Small intestine (tissue), 7 donors: Measurements from ENCODE around the gene NDE1. TPM values are rescaled to one million over a fixed set of nuclear protein-coding genes. Genes with fewer than 3 reads are reported as not detected.

Experiments
- DNase-seq, 2 donors: peaks; one replicate each; pipeline versions ENCODE4 v3.0.0 to v3.0.0-alpha.2; 2013
- FAIRE-seq: peaks from 2 replicates; lab custom pipeline; 2012; peaks lifted over from hg19 to GRCh38; lab: Jason Lieb, UNC
- H3K27ac ChIP-seq, 3 donors: one replicate each; pipeline ENCODE4 v1.5.1; 2013; ENCODE audit warnings: low read length in 2 of 3, mild to moderate bottlenecking in 2 of 3, control low read depth in 1 of 3, inconsistent platforms in 1 of 3, low read depth in 1 of 3, moderate library complexity in 1 of 3
- H3K27me3 ChIP-seq, 3 donors: one replicate each; pipeline ENCODE4 v1.6.1; 2013; ENCODE audit warnings: low read length in 3 of 3, inconsistent platforms in 1 of 3; ENCODE audit not compliant: control insufficient read depth in 3 of 3, insufficient read depth in 3 of 3
- H3K36me3 ChIP-seq, 3 donors: one replicate each; pipeline ENCODE4 v1.6.1; 2013; ENCODE audit warnings: low read length in 3 of 3, inconsistent platforms in 1 of 3, low read depth in 1 of 3, mild to moderate bottlenecking in 1 of 3, moderate library complexity in 1 of 3; ENCODE audit not compliant: control insufficient read depth in 3 of 3, insufficient read depth in 2 of 3
- H3K4me1 ChIP-seq, 3 donors: one replicate each; pipeline ENCODE4 v1.6.1; 2013; ENCODE audit warnings: low read length in 2 of 3, inconsistent platforms in 1 of 3, low read depth in 1 of 3, mild to moderate bottlenecking in 1 of 3, moderate library complexity in 1 of 3; ENCODE audit not compliant: control insufficient read depth in 3 of 3, insufficient read depth in 2 of 3
- H3K4me3 ChIP-seq, 3 donors: one replicate each; pipeline ENCODE4 v1.5.1; 2013; ENCODE audit warnings: low read length in 3 of 3, control low read depth in 1 of 3, inconsistent platforms in 1 of 3, low read depth in 1 of 3, mild to moderate bottlenecking in 1 of 3, moderate library complexity in 1 of 3
- H3K9me3 ChIP-seq, 2 donors: one replicate each; pipeline ENCODE4 v1.6.1; 2013; ENCODE audit warnings: low read depth in 1 of 2, low read length in 1 of 2; ENCODE audit not compliant: control insufficient read depth in 2 of 2, insufficient read depth in 1 of 2
- WGBS, 3 donors: extraction: QIAGEN DNeasy Blood & Tissue Kit; methylation state at CpG; one replicate each; pipeline ENCODE4 v1.1.7; 2013; 5-methylcytosine and 5-hydroxymethylcytosine counted together
- polyA plus RNA-seq, 4 donors: library from polyadenylated mRNA; stranded (reverse) in 3 of 4; unstranded in 1 of 4; fragments of 200-250 nt in 3 of 4; fragments of 120-200 nt in 1 of 4; gene quantifications; one replicate each; pipeline versions ENCODE4 v1.2.1 to v1.2.3, GENCODE V29; 2013
- donor health status: healthy with polysubstance abuse.
- donor health status: control.
- donor health status: control.
- donor health status: Bipolar disorder and iron deficiency.
- donor health status: healthy.

NDE1 gene
- polyA plus RNA-seq, 4 donors = 5.8 to 21.7 (median 14.4) TPM

DNA sequence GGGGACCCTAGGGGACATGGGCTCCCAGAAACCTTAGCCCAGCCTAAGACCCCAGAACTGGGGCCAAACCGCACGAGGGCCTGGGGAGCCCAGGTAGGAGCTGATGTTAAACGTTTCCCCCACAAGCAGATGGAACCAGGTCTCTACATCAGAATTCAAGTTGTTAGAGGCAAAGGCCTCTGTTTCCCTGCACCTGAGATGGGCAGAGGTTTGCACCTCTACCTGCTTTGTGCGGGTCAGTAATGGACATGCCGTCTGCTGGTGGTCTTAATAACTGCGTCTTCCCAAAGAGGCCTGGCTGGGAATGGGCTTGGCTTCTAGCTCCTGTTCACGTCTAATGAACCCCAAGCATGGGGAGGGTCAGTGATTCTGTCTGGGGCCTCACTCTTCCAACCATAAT lies 79.1 kb downstream of the NDE1 start:
- peaks cover 2 to 25% (median 3%) of the 10 kb centered on the region in 3 donors for H3K36me3 ChIP-seq
- no peak for FAIRE-seq
- no peak overlapping the region for H3K4me3 ChIP-seq
- no peak overlapping the region for H3K27ac ChIP-seq
- H3K27me3 ChIP-seq = no peaks in the 10 kb centered on the region
- H3K4me1 ChIP-seq = no peaks in the 10 kb centered on the region
- no peaks in the 10 kb centered on the region for H3K9me3 ChIP-seq
- 92 to 95% (median 95%) methylated on average over 7 of the region's 7 CpGs for WGBS, 3 donors
- DNase-seq = no peak

GRCh38 chr16:15732416-15732815 lies 82.4 kb downstream of the NDE1 start:
- Histone ChIP-seq H3K4me1 (no peaks in the 10 kb centered on the region), H3K36me3 (peaks cover 0 to 19% (median 0%) of the 10 kb centered on the region in 3 donors), H3K27ac (no peak overlapping the region), H3K9me3 (no peaks in the 10 kb centered on the region), H3K4me3 (no peak overlapping the region), H3K27me3 (no peaks in the 10 kb centered on the region)
- DNase-seq = no peak
- no peak for FAIRE-seq
- WGBS, 3 donors = 89 to 96% (median 90%) methylated on average over 6 of the region's 6 CpGs

DNA sequence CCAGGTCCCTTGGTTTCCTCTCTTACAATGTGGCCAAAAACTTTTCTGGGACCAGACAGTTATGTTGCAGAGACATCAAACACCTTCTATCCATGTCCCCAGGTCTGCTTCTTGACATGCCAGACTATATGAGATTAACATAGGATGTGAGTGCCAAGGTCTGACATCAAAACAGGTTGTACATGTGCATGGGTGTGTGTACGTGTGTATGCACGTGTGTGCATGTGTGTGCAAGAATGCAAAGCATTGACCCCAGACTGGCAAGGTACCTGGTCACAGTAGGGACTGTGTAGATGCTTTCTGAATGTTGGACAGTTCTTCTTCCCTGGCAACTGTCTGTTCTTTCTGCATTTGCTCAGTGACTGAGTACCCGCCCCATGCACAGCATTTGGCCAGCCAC lies 85.6 kb downstream of the NDE1 start:
- FAIRE-seq = no peak

GRCh38 chr16:15736529-15736928 lies 86.5 kb downstream of the NDE1 start:
- H3K27ac ChIP-seq = no peak overlapping the region
- no peak for DNase-seq
- H3K4me1 ChIP-seq = no peaks in the 10 kb centered on the region
- H3K27me3 ChIP-seq = no peaks in the 10 kb centered on the region
- no peak for FAIRE-seq
- H3K9me3 ChIP-seq = peaks cover 0 to 4% of the 10 kb centered on the region in 2 donors
- H3K36me3 ChIP-seq = peaks cover 0 to 21% (median 0%) of the 10 kb centered on the region in 3 donors
- 70 to 76% (median 74%) methylated on average over 7 of the region's 7 CpGs for WGBS, 3 donors
- no peak overlapping the region for H3K4me3 ChIP-seq

More for the DNA sequence above, 85.6 kb downstream of the NDE1 start:
- peaks cover 0 to under 1% of the 10 kb centered on the region in 2 donors for H3K9me3 ChIP-seq
- H3K27me3 ChIP-seq = no peaks in the 10 kb centered on the region
- no peak overlapping the region for H3K27ac ChIP-seq
- peaks cover 0 to 13% (median 0%) of the 10 kb centered on the region in 3 donors for H3K36me3 ChIP-seq
- WGBS, 3 donors = 90 to 97% (median 93%) methylated on average over 3 of the region's 3 CpGs
- no peaks in the 10 kb centered on the region for H3K4me1 ChIP-seq
- DNase-seq = no peak
- no peak overlapping the region for H3K4me3 ChIP-seq

- no peaks in the 10 kb centered on the region for H3K4me1 ChIP-seq
- H3K27me3 ChIP-seq = no peaks in the 10 kb centered on the region
- no peak for FAIRE-seq
- no peak overlapping the region for H3K27ac ChIP-seq
- H3K4me3 ChIP-seq = no peak overlapping the region
- 81 to 89% (median 87%) methylated on average over 15 to 18 of the region's 18 CpGs for WGBS, 3 donors
- DNase-seq = no peak
- H3K9me3 ChIP-seq = peaks cover 0 to 4% of the 10 kb centered on the region in 2 donors
- H3K36me3 ChIP-seq = peaks cover 0 to 21% (median 0%) of the 10 kb centered on the region in 3 donors
Measured at GRCh38 chr16:15737140-15737644, 87.1 kb downstream of the NDE1 start.

- H3K4me1 ChIP-seq = no peaks in the 10 kb centered on the region
- no peak overlapping the region for H3K4me3 ChIP-seq
- H3K9me3 ChIP-seq = peaks cover 0 to 4% of the 10 kb centered on the region in 2 donors
- H3K36me3 ChIP-seq = peaks cover 0 to 17% (median 0%) of the 10 kb centered on the region in 3 donors
- FAIRE-seq (no peak), DNase-seq (no peak)
- no peaks in the 10 kb centered on the region for H3K27me3 ChIP-seq
- 89 to 100% (median 91%) methylated on average over 2 of the region's 2 CpGs for WGBS, 3 donors
- no peak overlapping the region for H3K27ac ChIP-seq
Measured at GRCh38 chr16:15739464-15739863, 89.4 kb downstream of the NDE1 start.

DNA sequence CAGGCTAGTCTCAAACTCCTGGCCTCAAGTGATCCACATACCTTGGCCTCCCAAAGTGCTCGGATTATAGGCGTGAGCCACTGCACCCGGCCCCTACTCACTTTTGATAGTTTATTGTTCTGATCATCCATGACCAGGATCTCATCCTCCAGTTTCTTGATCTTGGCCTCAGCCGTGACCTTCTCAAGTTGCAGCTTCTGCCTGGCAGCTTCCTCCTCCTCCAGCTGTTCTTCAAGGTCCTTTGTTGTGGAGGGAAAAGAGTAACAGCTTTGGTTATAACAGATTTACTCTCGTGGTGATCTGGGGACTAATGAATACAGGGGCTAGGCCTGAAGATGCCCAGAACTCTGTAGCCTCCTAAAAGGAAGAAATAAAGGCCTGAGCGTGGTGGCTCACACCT lies 89.9 kb downstream of the NDE1 start:
- peaks cover 0 to 19% (median 0%) of the 10 kb centered on the region in 3 donors for H3K36me3 ChIP-seq
- DNase-seq (no peak), FAIRE-seq (no peak)
- WGBS, 3 donors = 75 to 89% (median 83%) methylated on average over 6 of the region's 6 CpGs
- H3K9me3 ChIP-seq = peaks cover 0 to 4% of the 10 kb centered on the region in 2 donors
- no peaks in the 10 kb centered on the region for H3K4me1 ChIP-seq
- no peaks in the 10 kb centered on the region for H3K27me3 ChIP-seq
- H3K27ac ChIP-seq = no peak overlapping the region
- H3K4me3 ChIP-seq = no peak overlapping the region

GRCh38 chr16:15741207-15741871 lies 91.3 kb downstream of the NDE1 start:
- H3K9me3 ChIP-seq = peaks cover 0 to 4% of the 10 kb centered on the region in 2 donors
- H3K36me3 ChIP-seq = peaks cover 0 to 18% (median 0%) of the 10 kb centered on the region in 3 donors
- H3K4me1 ChIP-seq = no peaks in the 10 kb centered on the region
- H3K4me3 ChIP-seq = no peak overlapping the region
- DNase-seq (no peak), FAIRE-seq (no peak)
- 91 to 95% (median 92%) methylated on average over 13 of the region's 13 CpGs for WGBS, 3 donors
- no peak overlapping the region for H3K27ac ChIP-seq
- no peaks in the 10 kb centered on the region for H3K27me3 ChIP-seq
